HS-5 (cell line): ENCODE results near the gene HS1BP3.

ENCODE experiments used
- DNase-seq: peaks from one replicate; pipeline ENCODE4 v3.0.0-alpha.2; 2012; ENCODE audit warnings: low read depth

Gene HS1BP3

DNA sequence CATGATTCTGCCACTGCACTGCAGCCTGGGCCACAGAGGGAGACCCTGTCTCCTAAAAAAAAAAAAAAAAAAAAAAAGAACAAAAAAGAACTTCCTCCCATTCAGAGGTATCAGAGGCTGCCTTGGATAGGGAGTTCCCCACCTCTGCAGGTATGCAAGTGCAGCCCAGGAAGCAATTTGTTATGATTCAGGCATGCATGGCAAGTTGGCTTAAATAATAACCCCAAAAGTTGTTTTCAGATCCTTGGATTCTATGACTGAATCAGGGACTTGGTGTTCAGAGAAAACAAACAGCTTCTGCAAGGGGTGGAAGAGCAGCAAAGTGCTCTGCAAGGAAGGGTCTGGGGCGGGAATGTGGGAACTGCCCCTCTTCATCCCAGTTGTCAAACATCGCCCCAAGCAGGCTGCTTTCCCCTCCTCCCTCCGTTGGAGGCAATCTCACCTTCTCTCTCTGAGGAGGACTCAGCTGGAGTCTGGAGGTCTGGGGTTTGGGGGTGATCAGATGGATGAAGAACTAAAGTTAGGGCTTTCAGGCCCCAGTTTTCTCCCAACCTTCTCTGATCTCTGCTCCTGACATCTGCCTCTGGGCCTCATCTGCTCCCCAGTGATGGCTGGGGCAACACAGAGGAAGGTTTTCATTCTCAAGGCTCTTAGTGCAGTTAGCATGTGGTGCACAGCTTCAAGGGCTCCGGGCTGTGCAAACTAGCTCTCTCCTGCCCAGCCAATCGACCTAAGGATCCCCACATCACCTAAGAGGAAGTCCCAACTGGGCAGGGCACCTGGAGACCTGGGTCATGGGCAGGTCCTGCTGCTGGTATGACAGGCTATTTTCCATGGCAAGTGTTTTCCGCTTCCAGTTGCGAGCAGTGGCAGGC, 12.5 kb upstream of the HS1BP3 start:
- DNase-seq = no peak

GRCh38 chr2:20662308-20662937, 11.5 kb upstream of the HS1BP3 start:
- no peak for DNase-seq

DNA sequence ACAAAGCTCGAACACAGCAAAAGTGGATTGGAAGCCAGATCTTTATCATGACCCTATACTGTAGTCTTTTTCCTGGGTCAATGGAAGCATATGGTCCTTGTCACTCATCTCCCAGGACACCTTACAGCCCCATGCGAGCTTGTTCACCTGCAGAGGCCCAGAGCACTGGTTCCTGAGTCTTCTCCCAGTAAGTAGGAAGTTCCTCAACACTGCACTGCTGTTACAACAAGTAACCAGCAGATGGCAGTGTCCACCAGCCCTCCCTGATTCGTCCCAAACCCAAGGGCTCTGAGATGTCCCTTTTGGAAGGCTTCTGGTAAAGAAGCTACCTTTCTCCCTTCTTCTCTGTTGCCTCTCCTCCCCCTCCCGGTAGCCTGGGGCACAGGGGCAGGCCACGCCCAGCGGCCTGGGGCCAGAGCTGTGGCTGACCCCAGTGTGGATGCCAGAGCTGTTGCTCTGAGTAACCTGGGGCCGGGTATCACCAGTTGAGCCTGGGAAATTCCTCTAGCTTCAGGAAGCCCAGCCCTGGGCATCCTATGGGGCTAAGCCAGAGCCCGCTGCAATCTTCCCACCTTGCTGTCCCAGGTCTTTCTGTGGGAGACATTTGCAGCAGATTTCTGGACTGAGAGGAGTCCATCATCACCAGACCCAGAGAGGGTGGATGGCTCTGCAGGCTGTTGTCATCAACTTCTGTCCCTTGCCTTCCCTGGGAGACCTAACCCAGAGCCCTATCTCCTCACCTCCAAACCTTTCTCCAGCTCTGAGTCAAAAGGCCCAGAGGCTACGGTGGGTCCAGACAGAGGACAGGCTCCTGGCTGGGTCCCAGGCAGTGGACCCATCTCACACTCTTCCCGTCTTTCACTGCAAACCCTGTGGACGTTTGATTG, 10.8 kb upstream of the HS1BP3 start:
- DNase-seq = peak; percentile 56

DNA sequence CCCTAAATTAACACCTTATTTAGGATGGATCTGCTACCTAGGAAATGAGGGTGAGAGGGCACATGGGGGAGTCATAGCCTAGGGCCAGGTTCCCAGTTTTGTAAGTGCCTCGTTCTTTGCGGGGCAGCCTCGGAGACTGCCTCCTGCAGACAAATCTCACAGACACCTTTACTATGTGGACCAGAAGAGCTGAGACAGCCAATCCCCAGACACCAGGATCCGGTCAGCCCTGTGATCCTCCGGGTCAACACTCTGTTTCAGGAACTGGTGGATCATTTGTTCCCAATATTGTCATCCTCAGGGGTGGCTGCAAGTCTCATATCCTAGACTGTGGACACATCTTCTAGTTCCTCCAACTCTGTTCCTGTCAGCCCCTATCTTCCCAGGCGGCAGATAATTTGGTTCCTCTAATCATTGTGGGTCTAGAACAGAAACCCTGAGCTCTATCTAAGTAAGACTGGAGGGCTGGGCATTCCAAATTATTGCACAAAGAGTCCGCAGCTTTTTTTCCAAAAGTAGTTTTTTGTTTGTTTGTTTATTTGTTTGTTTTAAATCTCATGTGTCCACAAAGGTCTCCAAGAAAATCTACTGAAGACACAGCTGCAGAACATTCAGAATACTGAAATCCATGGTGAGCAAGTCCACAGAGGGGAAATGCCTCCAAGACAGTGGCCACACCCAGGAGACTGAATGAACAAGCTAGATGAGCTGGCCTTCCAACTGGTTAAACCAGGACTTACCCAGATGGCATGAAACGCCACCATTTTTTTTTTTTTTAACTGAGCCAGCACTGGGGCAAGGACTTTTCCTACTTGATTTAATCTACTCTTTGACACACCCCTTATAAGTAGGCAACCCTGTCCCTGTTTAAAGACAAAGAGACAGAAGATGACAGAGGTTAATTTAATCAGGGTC, 9.9 kb upstream of the HS1BP3 start:
- no peak for DNase-seq

DNA sequence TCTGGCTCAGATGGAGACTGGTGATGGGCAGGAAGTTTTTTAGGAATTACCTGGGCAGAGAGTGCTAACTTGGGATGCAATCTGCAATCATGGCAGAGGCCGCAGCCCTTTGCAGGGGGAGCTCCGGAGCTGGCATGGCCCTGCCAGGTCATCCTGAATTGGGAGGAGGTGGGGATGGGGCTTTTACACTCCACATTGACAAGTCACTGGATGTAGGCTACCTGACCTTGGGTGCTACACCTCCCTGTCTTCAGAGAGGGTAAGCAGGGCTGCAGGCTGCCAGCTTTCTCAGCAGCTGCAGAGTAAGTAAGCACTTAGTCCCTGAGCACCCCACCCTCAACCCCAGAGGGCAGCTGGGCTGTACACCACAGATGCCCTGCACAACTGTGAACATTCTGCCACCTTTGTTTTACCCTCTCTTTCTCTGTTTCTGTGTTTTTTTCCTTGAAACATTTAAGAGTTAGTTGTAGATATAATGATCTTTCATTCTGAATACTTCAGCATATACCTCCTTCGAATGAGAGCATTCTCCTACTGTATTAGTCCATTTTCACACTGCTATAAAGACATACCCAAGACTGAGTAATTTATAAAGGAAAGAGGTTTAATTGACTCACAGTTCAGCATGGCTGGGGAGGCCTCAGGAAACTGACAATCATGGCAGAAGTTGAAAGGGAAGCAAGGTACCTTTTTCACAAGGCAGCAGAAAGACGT, 6.8 kb upstream of the HS1BP3 start:
- no peak for DNase-seq

- no peak for DNase-seq
These were observed 5.7 kb upstream of the HS1BP3 start for GRCh38 chr2:20656561-20656960.

- no peak for DNase-seq
These were observed 3.6 kb upstream of the HS1BP3 start for GRCh38 chr2:20654535-20654813.

- no peak for DNase-seq
These were observed 3.0 kb upstream of the HS1BP3 start for GRCh38 chr2:20653695-20654534.

- DNase-seq = no peak
These were observed 2.0 kb upstream of the HS1BP3 start for GRCh38 chr2:20652673-20653575.

- DNase-seq = no peak
These were observed 1.2 kb upstream of the HS1BP3 start for GRCh38 chr2:20652141-20652540.

- DNase-seq = no peak
These were observed 817 bp upstream of the HS1BP3 start for GRCh38 chr2:20651731-20652099.

DNA sequence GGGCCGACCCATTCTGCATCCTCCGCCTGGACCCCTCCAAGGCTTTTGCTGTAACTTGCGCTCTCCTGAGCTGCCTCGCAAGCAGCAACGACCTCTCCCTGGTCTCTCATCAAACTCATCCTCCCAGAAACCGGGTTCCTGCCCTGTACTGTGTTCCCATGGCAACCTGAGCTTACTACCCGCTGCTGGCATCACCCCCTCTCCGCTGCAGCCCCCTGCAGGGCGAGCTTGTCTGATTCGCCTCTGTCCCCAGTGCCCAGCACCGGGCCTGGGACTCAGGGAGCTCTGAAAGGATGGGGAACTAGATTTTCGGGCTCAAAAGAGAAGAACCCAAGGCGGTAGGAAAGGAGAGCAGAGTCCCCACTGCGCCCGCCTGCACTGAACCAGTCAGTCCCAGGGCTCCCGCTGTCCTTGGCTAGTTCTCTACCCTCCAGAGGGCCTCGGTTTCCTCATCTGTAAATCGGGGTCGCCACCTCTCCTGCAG, 463 bp downstream of the HS1BP3 start:
- DNase-seq = no peak

DNA sequence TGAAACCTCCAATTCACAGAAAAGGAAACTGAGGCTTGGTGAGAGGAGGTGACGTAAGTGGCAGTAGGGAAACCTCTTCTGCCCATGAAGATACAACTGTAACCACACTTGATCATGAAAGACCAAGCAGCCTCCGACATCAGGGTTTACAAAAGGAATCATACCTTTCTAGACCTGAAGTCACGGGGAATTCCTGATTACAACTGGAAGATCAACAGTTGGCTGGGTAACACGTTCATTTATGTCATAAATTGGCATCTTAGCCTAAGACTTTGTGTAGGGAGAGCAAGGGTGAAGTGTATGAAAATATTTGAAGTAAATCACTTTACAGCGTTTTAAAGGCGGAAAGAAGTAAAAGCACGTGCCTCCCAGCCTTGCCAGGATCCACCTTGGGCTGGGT, 922 bp downstream of the HS1BP3 start:
- DNase-seq = no peak

GRCh38 chr2:20649576-20649975, 1.3 kb downstream of the HS1BP3 start:
- DNase-seq = no peak

GRCh38 chr2:20648831-20649230, 2.1 kb downstream of the HS1BP3 start:
- DNase-seq = no peak

DNA sequence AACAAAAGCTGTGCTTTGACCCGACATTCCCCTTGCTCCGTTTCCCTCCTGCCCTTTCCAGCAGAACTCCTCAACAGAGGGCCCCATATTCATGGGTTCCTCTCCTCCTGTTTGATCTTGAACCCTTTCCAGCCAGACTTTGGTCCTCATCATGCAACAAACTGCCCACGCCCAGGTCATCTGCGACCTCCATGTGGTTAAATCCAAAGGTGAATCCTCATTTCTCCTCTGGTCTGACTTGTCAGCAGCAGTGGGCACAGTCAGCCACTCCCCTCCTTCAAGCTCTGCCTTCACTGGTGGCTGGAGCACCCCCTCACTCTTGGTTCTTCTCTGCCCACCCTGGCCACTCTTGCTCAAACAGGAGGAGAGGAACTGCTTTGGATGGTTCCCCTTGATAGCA, 2.7 kb downstream of the HS1BP3 start:
- DNase-seq = no peak

- no peak for DNase-seq
These were observed 3.2 kb downstream of the HS1BP3 start for GRCh38 chr2:20647738-20648137.

DNA sequence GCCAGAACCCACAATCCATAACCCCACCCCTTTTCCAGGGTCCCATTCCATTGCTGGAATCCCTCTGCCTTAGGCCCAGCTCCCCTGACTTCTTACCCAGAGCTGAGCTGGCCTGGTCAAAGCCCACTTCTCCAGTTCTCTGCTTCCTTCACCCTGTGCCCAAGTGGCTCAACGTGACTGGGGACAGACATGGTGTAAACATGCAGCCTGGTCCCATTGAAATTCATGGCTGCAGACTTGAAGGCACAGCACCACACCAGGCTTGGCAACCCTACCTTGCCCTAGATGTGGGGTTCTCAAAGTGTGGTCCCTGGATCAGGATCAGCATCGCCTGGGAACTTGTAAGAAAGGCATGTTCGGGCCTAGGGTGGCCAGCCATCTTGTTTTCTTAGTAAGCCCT, 3.7 kb downstream of the HS1BP3 start:
- no peak for DNase-seq

DNA sequence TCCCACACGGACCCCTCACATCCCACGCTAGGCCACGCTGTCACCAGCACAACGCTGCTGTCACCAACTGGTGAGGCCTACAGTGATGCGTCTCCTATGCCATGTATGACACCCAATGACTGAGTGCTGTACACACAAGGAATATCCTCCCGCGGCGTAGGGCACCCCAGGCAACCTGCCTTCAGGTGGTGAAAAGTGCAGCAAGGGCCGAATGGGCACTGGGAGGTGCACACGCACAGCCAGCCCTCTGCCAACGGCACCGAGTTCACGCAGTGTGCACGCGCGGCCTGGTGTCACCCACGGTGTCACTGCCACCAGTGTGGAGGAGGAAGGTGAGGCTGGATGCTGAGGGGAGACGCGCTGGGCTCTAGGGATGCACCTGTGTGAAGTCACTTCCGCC, 4.5 kb downstream of the HS1BP3 start:
- no peak for DNase-seq
